GM21515 (cell line): ENCODE results near the gene FLCN.

Experiments
- ATAC-seq: cut with Tn5 transposase; IDR thresholded peaks from one replicate; pipeline ENCODE4 v1.9.1; 2021; ENCODE audit not compliant: unreplicated experiment

Gene FLCN

GRCh38 chr17:17236295-17237025, 508 bp downstream of the FLCN start:
- ATAC-seq: peak; percentile 8

GRCh38 chr17:17235212-17236174, 1.5 kb downstream of the FLCN start:
- no peak for ATAC-seq

GRCh38 chr17:17232303-17232621, 4.7 kb downstream of the FLCN start:
- no peak for ATAC-seq

GRCh38 chr17:17231621-17232302, 5.2 kb downstream of the FLCN start:
- no peak for ATAC-seq

GRCh38 chr17:17229416-17230384, 7.3 kb downstream of the FLCN start:
- no peak for ATAC-seq

- no peak for ATAC-seq
These were observed 8.3 kb downstream of the FLCN start for GRCh38 chr17:17228521-17229279.

- ATAC-seq: no peak
These were observed 9.1 kb downstream of the FLCN start for GRCh38 chr17:17227608-17228520.

GRCh38 chr17:17226451-17227265, 10.3 kb downstream of the FLCN start:
- ATAC-seq: no peak

GRCh38 chr17:17225901-17226300, 11.1 kb downstream of the FLCN start:
- ATAC-seq: no peak

GRCh38 chr17:17224137-17224536, 12.8 kb downstream of the FLCN start:
- ATAC-seq: no peak

- no peak for ATAC-seq
These were observed 13.2 kb downstream of the FLCN start for GRCh38 chr17:17223736-17224135.

GRCh38 chr17:17221329-17221728, 15.6 kb downstream of the FLCN start:
- ATAC-seq: no peak

- no peak for ATAC-seq
These were observed 16.4 kb downstream of the FLCN start for GRCh38 chr17:17220529-17220928.

GRCh38 chr17:17217995-17218394, 19.0 kb downstream of the FLCN start:
- ATAC-seq: no peak

GRCh38 chr17:17216776-17217175, 20.2 kb downstream of the FLCN start:
- ATAC-seq: no peak

- ATAC-seq: no peak
These were observed 20.7 kb downstream of the FLCN start for GRCh38 chr17:17216236-17216635.

GRCh38 chr17:17215575-17215974, 21.4 kb downstream of the FLCN start:
- no peak for ATAC-seq
